Lung (tissue), 12 donors: ENCODE data around the gene CORO1C. TPM values are rescaled to one million over a fixed set of nuclear protein-coding genes. Genes with fewer than 3 reads are reported as not detected.

ENCODE experiments used
- ATAC-seq: fragments of 200-7000 bp; cut with Tn5 transposase; one replicate; pipeline ENCODE4 v1.9.1; 2020; ENCODE audit warnings: moderate number of reproducible peaks; ENCODE audit not compliant: insufficient read depth, low FRiP score
- DNase-seq, 3 donors: peaks; one replicate each; pipeline ENCODE4 v3.0.0-alpha.2; 2013 to 2017
- H3K27ac ChIP-seq, 2 donors: one replicate each; pipeline ENCODE4 v1.5.1; 2013; ENCODE audit warnings: mild to moderate bottlenecking in 2 of 2, moderate library complexity in 2 of 2, control low read depth in 1 of 2, inconsistent platforms in 1 of 2, low read depth in 1 of 2, low read length in 1 of 2
- H3K27me3 ChIP-seq, 3 donors: one replicate each; pipeline ENCODE4 v1.5.1; 2013; ENCODE audit warnings: low read length in 2 of 3; ENCODE audit not compliant: control insufficient read depth in 3 of 3, insufficient read depth in 3 of 3
- H3K36me3 ChIP-seq, 4 donors: one replicate each; pipeline ENCODE4 v1.5.1; 2013; ENCODE audit warnings: low read length in 4 of 4, mild to moderate bottlenecking in 1 of 4, moderate library complexity in 1 of 4; ENCODE audit not compliant: control insufficient read depth in 4 of 4, insufficient read depth in 4 of 4
- H3K4me1 ChIP-seq, 5 donors: one replicate each; pipeline ENCODE4 v1.5.1; 2013; ENCODE audit warnings: low read length in 5 of 5, mild to moderate bottlenecking in 2 of 5, moderate library complexity in 1 of 5; ENCODE audit not compliant: control insufficient read depth in 5 of 5, insufficient read depth in 5 of 5
- H3K4me3 ChIP-seq: one replicate; pipeline ENCODE4 v1.5.1; 2013; ENCODE audit warnings: mild to moderate bottlenecking, control low read depth, moderate library complexity
- H3K9ac ChIP-seq, 2 donors: one replicate each; pipeline ENCODE4 v1.5.1; 2013; ENCODE audit warnings: low read length in 2 of 2, control low read depth in 1 of 2; ENCODE audit not compliant: insufficient read depth in 1 of 2
- H3K9me3 ChIP-seq, 4 donors: one replicate each; pipeline ENCODE4 v1.5.1; 2013; ENCODE audit warnings: low read length in 3 of 4, mild to moderate bottlenecking in 1 of 4, moderate library complexity in 1 of 4; ENCODE audit not compliant: control insufficient read depth in 4 of 4, insufficient read depth in 3 of 4
- WGBS, 2 donors: extraction: QIAGEN DNeasy Blood & Tissue Kit; methylation state at CpG; one replicate each; pipeline ENCODE4 v1.1.7; 2013; 5-methylcytosine and 5-hydroxymethylcytosine counted together
- polyA plus RNA-seq, 2 donors: library from polyadenylated mRNA; stranded (reverse); fragments of 200-250 nt; gene quantifications; one replicate each; pipeline ENCODE4 v1.2.1, GENCODE V29; 2013
- total RNA-seq, 2 donors: library from RNA; depleted of rRNA in 1 of 2; stranded (reverse); fragments of >200 nt in 1 of 2; gene quantifications; one replicate each; pipeline ENCODE4 v1.2.1, GENCODE V29; 2014 to 2021
- TF ChIP-seq, protein P1 (sequence below): IDR thresholded peaks from 2 replicates; pipeline ENCODE4 v1.5.1; 2012; ENCODE audit warnings: mild to moderate bottlenecking; ENCODE audit errors: control extremely low read depth, extremely low read depth
- donor health status: control.
- donor health status: control.
- donor health status: Bipolar disorder and iron deficiency.
- donor health status: healthy.
- donor health status: DM: yes; HTN: yes; CAD: no.

CORO1C gene
- total and polyA plus RNA-seq, 4 donors: 36.4 to 227 (median 105) TPM

GRCh38 chr12:108604208-108604941, 126.9 kb downstream of the CORO1C start:
- Histone ChIP-seq H3K9ac (no peak overlapping the region), H3K27ac (no peak overlapping the region), H3K4me1 (peaks cover 0 to 1% (median 0%) of the 10 kb centered on the region in 5 donors), H3K27me3 (no peaks in the 10 kb centered on the region), H3K9me3 (no peaks in the 10 kb centered on the region), H3K4me3 (no peak overlapping the region), H3K36me3 (no peaks in the 10 kb centered on the region)
- TF ChIP-seq, protein P1, sequence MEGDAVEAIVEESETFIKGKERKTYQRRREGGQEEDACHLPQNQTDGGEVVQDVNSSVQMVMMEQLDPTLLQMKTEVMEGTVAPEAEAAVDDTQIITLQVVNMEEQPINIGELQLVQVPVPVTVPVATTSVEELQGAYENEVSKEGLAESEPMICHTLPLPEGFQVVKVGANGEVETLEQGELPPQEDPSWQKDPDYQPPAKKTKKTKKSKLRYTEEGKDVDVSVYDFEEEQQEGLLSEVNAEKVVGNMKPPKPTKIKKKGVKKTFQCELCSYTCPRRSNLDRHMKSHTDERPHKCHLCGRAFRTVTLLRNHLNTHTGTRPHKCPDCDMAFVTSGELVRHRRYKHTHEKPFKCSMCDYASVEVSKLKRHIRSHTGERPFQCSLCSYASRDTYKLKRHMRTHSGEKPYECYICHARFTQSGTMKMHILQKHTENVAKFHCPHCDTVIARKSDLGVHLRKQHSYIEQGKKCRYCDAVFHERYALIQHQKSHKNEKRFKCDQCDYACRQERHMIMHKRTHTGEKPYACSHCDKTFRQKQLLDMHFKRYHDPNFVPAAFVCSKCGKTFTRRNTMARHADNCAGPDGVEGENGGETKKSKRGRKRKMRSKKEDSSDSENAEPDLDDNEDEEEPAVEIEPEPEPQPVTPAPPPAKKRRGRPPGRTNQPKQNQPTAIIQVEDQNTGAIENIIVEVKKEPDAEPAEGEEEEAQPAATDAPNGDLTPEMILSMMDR: no peak
- ATAC-seq: no peak
- 55 to 72% methylated on average over 14 of the region's 14 CpGs for WGBS, 2 donors
- DNase-seq: no peak

GRCh38 chr12:108603743-108604142, 127.6 kb downstream of the CORO1C start:
- Histone ChIP-seq H3K36me3 (no peaks in the 10 kb centered on the region), H3K27ac (no peak overlapping the region), H3K4me1 (peaks cover 0 to under 1% (median 0%) of the 10 kb centered on the region in 5 donors), H3K9ac (no peak overlapping the region), H3K4me3 (no peak overlapping the region), H3K27me3 (no peaks in the 10 kb centered on the region), H3K9me3 (no peaks in the 10 kb centered on the region)
- no peak for ATAC-seq
- 89 to 94% methylated on average over 4 of the region's 4 CpGs for WGBS, 2 donors
- TF ChIP-seq, protein P1: no peak
- DNase-seq: no peak

- no peaks in the 10 kb centered on the region for H3K9me3 ChIP-seq
- H3K4me1 ChIP-seq: peaks cover 0 to 6% (median 0%) of the 10 kb centered on the region in 5 donors
- 90 to 91% methylated on average over 15 of the region's 15 CpGs for WGBS, 2 donors
- H3K9ac ChIP-seq: no peak overlapping the region
- H3K27ac ChIP-seq: no peak overlapping the region
- DNase-seq (no peak), ATAC-seq (no peak)
- H3K4me3 ChIP-seq: no peak overlapping the region
- no peaks in the 10 kb centered on the region for H3K27me3 ChIP-seq
- no peaks in the 10 kb centered on the region for H3K36me3 ChIP-seq
- TF ChIP-seq, protein P1: no peak
Observed at GRCh38 chr12:108602976-108603704, 128.2 kb downstream of the CORO1C start.
